ENCODE data around the gene KCNIP1. TPM values are rescaled to one million over a fixed set of nuclear protein-coding genes. Genes with fewer than 3 reads are reported as not detected.

Gene KCNIP1
- total and polyA plus RNA-seq, 2 of the 13 experiments (the other 11 are each of a cell fraction or from before 2014, with no cell fraction given), result not detected

- H3K27ac ChIP-seq (ENCODE audit: extremely low read length, insufficient read depth, low read length), result no peak overlapping the region
- no peak for DNase-seq (ENCODE audit: low spot score)
- H3K36me3 ChIP-seq (replicated peaks in 1 of 2; ENCODE audit: control insufficient read depth in 1 of 2, insufficient read depth in 2 of 2, low read length in 2 of 2), result no peaks in the 10 kb centered on the region
- H3K27me3 ChIP-seq (ENCODE audit: control insufficient read depth in 1 of 2, insufficient read depth in 2 of 2, low read length in 2 of 2), result no peaks in the 10 kb centered on the region; a peak in 1 of 5 replicates
- ChIA-PET POLR2A (no interaction called here), CTCF (ENCODE audit: low intra/inter-chr PET ratio, low total read pairs) (no interaction called here)
- in situ Hi-C loops (cut with HindIII; ENCODE audit: extremely low pct_ligation_motif_present, low pct_unique_long_range_greater_than_20kb) (no loop called here), intact Hi-C loops (cut with micrococcal nuclease; ENCODE audit: unreplicated experiment) (no loop called here)
- no peak overlapping the region for H3K4me2 ChIP-seq (ENCODE audit: low read depth, low read length)
- H3K79me2 ChIP-seq (ENCODE audit: insufficient read depth, low read length), result no peaks in the 10 kb centered on the region
- no peak overlapping the region for H3K4me3 ChIP-seq (replicated peaks in 1 of 3; ENCODE audit: insufficient read depth in 1 of 3, low read depth in 2 of 3, low read length in 3 of 3)
- no peak overlapping the region for H3K9ac ChIP-seq (ENCODE audit: insufficient read depth, low read depth, low read length)
- no peaks in the 10 kb centered on the region for H3K9me3 ChIP-seq (ENCODE audit: low read length)
- no peak for ATAC-seq
- 16% methylated on average over 3 of the region's 6 CpGs for WGBS (ENCODE audit: low lambda C conversion rate)
- no peaks in the 10 kb centered on the region for H4K20me1 ChIP-seq (ENCODE audit: insufficient read depth, low read length)
- no peak overlapping the region for H2AFZ ChIP-seq (ENCODE audit: low read length)
- FAIRE-seq, result no peak
- BruUV-seq (replicated peaks), result no TSS peak
- no peaks in the 10 kb centered on the region for H3K4me1 ChIP-seq (ENCODE audit: insufficient read depth, low read length)
- TF ChIP-seq KMT2A (CRISPR knock-in tag; IDR thresholded peaks at IDR 0.05) (no peak), IRF2 (CRISPR knock-in tag; IDR thresholded peaks at IDR 0.05) (no peak), MBNL3 (CRISPR knock-in tag; conservative IDR thresholded peaks at IDR 0.05) (no peak), ZNF275 (CRISPR knock-in tag; IDR thresholded peaks at IDR 0.05; ENCODE audit: borderline replicate concordance) (no peak), ZHX1 (CRISPR knock-in tag; IDR thresholded peaks at IDR 0.05; ENCODE audit: low read depth) (no peak), CHD4 (IDR thresholded peaks at IDR 0.05; ENCODE audit: borderline replicate concordance, low read length) (no peak), NPAS2 (CRISPR knock-in tag; IDR thresholded peaks at IDR 0.05; ENCODE audit: borderline replicate concordance) (no peak)
- TF ChIP-seq, protein P1, sequence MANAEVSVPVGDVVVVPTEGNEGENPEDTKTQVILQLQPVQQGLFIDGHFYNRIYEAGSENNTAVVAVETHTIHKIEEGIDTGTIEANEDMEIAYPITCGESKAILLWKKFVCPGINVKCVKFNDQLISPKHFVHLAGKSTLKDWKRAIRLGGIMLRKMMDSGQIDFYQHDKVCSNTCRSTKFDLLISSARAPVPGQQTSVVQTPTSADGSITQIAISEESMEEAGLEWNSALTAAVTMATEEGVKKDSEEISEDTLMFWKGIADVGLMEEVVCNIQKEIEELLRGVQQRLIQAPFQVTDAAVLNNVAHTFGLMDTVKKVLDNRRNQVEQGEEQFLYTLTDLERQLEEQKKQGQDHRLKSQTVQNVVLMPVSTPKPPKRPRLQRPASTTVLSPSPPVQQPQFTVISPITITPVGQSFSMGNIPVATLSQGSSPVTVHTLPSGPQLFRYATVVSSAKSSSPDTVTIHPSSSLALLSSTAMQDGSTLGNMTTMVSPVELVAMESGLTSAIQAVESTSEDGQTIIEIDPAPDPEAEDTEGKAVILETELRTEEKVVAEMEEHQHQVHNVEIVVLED (CRISPR knock-in tag; IDR thresholded peaks at IDR 0.05; ENCODE audit: borderline replicate concordance), result no peak
- TF ChIP-seq, protein P2, sequence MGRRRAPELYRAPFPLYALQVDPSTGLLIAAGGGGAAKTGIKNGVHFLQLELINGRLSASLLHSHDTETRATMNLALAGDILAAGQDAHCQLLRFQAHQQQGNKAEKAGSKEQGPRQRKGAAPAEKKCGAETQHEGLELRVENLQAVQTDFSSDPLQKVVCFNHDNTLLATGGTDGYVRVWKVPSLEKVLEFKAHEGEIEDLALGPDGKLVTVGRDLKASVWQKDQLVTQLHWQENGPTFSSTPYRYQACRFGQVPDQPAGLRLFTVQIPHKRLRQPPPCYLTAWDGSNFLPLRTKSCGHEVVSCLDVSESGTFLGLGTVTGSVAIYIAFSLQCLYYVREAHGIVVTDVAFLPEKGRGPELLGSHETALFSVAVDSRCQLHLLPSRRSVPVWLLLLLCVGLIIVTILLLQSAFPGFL (CRISPR knock-in tag; IDR thresholded peaks at IDR 0.05), result no peak
Measured at GRCh38 chr5:170701334-170701733, 197.5 kb downstream of the KCNIP1 start.

Data from HepG2 (cell line).